HUDEP-2 (cell line): Measurements from ENCODE around the gene STK35.

Experiments
- DNase-seq, 76 experiments: peaks; one replicate each; lab custom pipeline; 2025; ENCODE audit not compliant: unreplicated experiment in 76 of 76; lab: John Stamatoyannopoulos, UW

Gene STK35

GRCh38 chr20:2101057-2101864, at the start of gene STK35:
STK35 (plus strand) TSS chr20:2101827; CDS start chr20:2101882, 55 bp downstream.
- DNase-seq = peak in 61 of 76 experiments; percentile 5 to 79 (median 60)

- DNase-seq = no peak
Measured at GRCh38 chr20:2051946-2052345, 49.7 kb upstream of the STK35 start.

GRCh38 chr20:2052741-2053140, 48.9 kb upstream of the STK35 start:
- DNase-seq = no peak

GRCh38 chr20:2053615-2054014, 48.0 kb upstream of the STK35 start:
- no peak for DNase-seq

GRCh38 chr20:2054911-2055310, 46.7 kb upstream of the STK35 start:
- DNase-seq = no peak

- DNase-seq = no peak
Measured at GRCh38 chr20:2059411-2059810, 42.2 kb upstream of the STK35 start.

- no peak for DNase-seq
Measured at GRCh38 chr20:2065099-2065498, 36.5 kb upstream of the STK35 start.

GRCh38 chr20:2066461-2067122, 35.0 kb upstream of the STK35 start:
- no peak for DNase-seq

- no peak for DNase-seq
Measured at GRCh38 chr20:2080532-2081224, 20.9 kb upstream of the STK35 start.

GRCh38 chr20:2084703-2085102, 16.9 kb upstream of the STK35 start:
- no peak for DNase-seq

GRCh38 chr20:2086177-2086979, 15.2 kb upstream of the STK35 start:
- no peak for DNase-seq

GRCh38 chr20:2086980-2087377, 14.6 kb upstream of the STK35 start:
- DNase-seq = no peak

- DNase-seq = no peak
Measured at GRCh38 chr20:2088891-2089290, 12.7 kb upstream of the STK35 start.

GRCh38 chr20:2089447-2089846, 12.2 kb upstream of the STK35 start:
- DNase-seq = no peak

- peak in 3 of 76 experiments; percentile 0 to 5 (median 4) for DNase-seq
Measured at GRCh38 chr20:2093159-2093781, 8.4 kb upstream of the STK35 start.

GRCh38 chr20:2093883-2094282, 7.7 kb upstream of the STK35 start:
- no peak for DNase-seq

- DNase-seq = peak in 75 of 76 experiments; percentile 51 to 94 (median 81)
Measured at GRCh38 chr20:2101865-2102584, 398 bp downstream of the STK35 start.

GRCh38 chr20:2102585-2103460, 1.2 kb downstream of the STK35 start:
- peak in 70 of 76 experiments; percentile 19 to 89 (median 76) for DNase-seq
